HS-5 (cell line): ENCODE measurements around the gene CFAP410.

ENCODE experiments used
- DNase-seq: peaks from one replicate; pipeline ENCODE4 v3.0.0-alpha.2; 2012; ENCODE audit warnings: low read depth

The CFAP410 gene

DNA sequence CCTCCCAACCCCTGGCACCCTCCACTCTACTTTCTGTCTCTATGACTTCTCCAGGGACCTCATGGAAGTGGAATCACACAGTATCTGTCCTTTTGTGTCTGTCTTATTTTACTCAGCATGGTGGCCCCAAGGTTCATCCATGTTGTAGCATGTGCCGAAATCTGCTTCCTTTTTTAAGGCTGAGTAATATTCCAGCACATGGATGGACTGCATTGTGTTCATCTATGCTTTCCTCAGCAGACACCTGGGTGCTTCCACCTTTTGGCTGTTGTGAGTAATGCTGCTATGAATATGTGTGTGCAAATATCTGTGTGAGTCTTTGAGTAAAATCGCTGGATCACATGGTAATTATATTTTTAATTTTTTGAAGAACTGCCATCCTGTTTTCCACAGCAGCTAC is 40.9 kb downstream of the CFAP410 start:
- no peak for DNase-seq

DNA sequence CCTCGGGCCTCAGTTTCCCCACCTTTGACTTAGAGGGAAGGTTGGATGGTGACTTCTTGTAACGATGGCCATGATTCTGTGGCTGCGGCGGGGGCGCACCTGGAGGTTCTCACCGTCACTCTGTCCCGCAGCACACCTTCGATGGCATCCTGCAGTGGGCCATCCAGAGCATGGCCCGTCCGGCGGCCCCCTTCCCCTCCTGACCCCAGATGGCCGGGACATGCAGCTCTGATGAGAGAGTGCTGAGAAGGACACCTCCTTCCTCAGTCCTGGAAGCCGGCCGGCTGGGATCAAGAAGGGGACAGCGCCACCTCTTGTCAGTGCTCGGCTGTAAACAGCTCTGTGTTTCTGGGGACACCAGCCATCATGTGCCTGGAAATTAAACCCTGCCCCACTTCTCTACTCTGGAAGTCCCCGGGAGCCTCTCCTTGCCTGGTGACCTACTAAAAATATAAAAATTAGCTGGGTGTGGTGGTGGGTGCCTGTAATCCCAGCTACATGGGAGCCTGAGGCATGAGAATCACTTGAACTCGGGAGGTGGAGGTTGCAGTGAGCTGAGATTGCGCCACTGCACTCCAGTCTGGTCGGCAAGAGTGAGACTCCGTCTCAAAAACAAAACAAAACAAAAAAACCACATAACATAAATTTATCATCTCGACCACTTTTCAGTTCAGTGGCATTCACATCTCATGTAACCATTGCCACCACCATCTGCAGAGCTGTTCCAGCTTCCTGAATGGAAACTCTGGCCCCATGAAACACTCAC is 41.5 kb downstream of the CFAP410 start:
- peak; percentile 25 for DNase-seq

DNA sequence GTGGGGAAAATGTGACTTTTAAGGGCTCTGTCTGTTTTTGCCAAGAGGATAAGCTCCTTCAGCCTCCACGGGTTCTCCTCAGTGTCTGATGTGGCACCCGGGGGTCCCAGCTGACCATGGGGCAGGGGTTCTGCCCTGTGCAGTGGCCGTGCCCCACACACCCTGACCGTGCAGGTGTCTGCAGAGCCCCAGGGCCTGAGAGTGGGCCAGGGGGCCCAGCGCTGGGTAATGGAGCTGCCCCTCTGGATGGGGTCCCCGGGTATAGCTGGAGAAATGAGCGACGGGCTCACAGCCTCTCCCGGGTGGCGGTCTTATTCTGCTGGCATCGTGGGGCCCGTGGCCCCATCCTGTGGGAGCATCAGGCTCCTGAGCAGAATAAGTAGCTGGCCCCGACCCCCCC is 42.3 kb downstream of the CFAP410 start:
- DNase-seq = no peak

GRCh38 chr21:44296103-44296519 is 43.1 kb downstream of the CFAP410 start:
- DNase-seq = no peak

DNA sequence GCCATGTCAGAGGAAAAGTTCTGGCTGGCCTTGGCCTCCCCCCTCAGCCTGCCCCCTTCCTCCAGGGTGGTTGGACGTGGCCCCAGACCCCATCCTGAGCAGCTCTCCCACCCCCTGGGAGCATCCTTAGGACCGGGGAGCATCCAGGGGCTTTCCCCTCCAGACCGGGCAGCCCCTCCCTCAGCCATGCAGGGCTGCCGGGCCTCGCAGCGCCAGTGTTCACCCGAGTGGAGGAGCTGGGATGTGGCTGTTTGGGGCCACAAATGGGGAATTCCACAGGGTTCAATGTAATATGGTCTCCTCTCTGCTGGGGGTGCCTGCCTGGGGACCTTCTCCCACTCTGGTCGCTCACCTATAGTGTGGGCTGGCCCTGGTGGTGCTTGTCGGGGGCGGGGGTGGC is 43.5 kb downstream of the CFAP410 start:
- DNase-seq = no peak

DNA sequence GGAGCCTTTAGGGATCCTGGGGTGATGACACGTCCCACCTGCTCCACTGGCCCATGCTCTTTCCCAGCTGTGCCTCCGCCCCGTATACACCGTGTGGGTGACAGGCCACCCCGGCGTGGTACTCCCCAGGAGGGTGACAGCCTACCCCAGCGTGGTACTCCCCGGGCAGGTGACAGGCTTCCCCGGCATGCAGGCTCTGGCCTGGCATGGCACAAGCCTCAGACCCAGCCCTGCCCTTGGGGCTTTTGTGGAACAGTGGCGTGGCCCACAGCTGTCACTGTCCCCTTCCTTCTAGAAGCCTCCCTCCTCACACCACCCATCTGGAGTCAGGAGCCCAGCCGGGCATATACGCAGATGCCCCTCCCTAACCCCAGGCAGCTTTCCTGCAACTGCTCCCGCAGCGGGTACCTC is 44.0 kb downstream of the CFAP410 start:
- no peak for DNase-seq

GRCh38 chr21:44294391-44295162 is 44.6 kb downstream of the CFAP410 start:
- DNase-seq = no peak

- DNase-seq = no peak
These were observed 45.5 kb downstream of the CFAP410 start for GRCh38 chr21:44293551-44294231.

- DNase-seq = no peak
These were observed 46.4 kb downstream of the CFAP410 start for GRCh38 chr21:44292812-44293195.

- no peak for DNase-seq
These were observed 47.0 kb downstream of the CFAP410 start for GRCh38 chr21:44291936-44292811.

DNA sequence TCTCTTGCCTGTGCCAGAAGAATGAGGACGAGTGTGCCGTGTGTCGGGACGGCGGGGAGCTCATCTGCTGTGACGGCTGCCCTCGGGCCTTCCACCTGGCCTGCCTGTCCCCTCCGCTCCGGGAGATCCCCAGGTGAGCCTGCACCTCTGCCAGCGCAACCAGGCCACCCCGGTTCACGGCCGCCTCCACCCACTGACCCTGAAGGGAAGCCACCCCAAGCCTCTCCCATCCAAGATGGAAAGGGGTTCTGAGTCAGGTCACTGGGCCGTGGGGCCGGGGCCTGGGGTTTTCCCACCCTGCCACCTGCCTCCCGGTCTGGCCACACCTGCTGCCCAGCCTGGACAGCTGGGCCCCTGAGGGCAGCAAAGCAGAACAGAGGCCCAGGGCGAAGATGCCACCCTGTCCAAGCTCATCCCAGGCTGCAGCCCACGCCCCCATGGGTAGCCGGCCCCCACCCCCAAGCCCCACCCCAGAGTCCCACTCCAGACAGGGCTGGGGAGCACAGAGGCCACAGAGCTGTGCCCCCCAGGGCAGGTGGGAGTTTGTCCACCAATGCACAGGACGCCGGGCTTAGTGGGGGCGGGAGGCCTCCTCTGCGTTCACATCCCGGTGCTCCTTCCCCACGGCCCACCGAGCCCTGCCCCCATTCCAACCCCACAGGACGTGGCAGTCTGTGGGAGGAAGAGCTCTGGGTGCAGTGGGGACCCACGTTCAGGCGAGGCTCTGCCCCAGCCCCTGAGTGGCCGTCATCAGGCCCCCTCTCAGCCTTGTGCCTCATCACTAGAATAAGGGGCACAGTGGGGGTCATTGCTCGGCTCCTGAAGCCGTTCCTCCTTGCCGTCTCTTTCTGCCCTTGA is 47.9 kb downstream of the CFAP410 start:
- DNase-seq = no peak

DNA sequence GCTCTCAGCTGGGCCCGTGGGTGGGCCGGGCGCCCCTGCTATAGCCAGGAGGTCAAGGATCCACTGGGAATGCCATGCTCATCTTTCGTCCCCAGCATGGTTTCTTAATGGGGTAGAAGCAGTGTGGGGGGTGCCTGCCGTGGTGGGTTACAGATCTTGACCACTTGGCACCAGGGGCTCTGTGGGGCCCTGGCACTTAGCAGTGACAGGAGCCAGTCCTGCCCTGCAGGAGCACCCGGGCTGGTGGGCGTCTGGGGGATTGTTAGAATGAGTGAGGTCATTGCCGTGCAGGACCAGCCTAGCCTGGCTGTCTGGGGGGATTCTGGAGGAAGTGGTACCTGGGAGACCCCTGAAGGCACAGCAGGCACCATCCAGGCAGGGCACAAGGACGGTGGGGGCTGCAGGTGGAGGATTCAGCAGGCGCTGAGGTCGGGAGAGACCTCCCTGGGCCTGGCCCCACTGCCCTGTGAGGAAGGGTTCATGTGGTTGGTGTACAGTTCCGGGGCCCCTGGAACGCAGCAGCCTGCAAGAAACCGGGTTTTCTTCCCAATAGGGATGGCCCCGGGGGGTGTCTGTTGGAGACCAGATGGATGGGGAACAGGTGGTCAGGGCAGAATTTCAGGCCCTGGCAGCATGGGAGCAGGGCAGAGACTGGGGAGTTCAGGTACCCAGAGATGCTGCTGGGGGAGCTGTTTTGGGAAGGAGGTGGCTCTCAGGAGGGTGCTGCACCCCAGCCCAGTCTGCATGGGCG is 48.7 kb downstream of the CFAP410 start:
- DNase-seq = no peak

DNA sequence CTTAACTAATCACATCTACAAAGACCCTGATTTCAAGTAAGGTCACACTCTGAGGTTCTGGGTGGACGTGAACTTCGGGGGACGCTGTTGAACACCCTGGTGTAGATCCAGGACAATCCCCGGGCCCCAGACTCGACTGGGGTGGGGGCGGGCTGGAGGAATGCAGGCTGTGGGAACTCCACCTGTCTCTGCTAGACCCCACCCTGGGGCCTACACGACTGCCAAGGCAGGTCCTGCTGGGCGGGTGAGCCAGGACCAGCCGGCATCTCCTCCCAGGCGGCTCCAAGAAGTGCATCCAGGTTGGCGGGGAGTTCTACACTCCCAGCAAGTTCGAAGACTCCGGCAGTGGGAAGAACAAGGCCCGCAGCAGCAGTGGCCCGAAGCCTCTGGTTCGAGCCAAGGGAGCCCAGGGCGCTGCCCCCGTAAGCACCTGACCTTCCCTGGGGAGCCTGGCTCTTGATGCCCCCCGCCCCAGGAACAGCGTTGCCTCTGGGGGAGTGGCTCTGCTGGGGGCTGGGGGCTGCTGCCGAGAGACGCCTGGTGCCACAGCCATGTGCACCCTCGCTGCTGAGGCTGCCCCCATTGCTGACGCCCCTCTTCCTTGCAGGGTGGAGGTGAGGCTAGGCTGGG is 49.7 kb downstream of the CFAP410 start:
- no peak for DNase-seq

DNA sequence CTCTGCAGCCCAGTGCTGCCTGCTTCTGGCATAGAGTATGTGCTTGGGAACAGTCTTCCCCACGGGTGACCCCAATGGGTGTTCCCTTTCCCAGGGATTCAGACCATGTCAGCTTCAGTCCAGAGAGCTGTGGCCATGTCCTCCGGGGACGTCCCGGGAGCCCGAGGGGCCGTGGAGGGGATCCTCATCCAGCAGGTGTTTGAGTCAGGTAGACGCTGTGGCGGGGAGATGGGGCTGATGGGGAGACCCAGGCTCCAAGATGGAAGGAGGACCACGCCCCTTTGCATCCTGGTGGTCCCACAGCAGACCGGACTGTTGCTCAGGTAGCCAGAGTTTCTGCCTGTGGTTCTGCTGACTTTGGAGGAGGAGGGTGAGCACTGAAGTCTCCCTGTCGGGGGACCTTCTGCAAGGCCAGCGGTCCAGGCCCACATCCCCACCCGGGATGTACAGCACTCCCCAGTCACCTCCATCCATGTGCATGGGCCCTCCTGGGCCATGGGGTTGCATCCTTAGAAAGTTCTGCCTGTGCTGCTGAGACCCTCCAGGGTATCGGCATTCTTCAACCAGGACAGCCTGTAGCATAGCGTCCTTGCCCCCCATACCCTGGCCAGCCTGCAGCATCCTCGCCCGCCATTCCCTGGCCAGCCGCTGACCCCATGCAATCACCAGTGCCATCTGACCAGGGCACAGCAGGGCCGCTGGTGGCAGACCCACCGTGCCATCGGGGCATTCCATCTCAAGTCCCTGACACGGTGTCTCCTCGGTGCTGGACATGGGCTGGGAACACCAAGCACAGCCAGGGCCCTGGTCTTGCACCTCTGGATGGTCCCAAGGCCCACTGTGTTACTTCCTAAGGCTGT is 50.7 kb downstream of the CFAP410 start:
- DNase-seq = no peak

DNA sequence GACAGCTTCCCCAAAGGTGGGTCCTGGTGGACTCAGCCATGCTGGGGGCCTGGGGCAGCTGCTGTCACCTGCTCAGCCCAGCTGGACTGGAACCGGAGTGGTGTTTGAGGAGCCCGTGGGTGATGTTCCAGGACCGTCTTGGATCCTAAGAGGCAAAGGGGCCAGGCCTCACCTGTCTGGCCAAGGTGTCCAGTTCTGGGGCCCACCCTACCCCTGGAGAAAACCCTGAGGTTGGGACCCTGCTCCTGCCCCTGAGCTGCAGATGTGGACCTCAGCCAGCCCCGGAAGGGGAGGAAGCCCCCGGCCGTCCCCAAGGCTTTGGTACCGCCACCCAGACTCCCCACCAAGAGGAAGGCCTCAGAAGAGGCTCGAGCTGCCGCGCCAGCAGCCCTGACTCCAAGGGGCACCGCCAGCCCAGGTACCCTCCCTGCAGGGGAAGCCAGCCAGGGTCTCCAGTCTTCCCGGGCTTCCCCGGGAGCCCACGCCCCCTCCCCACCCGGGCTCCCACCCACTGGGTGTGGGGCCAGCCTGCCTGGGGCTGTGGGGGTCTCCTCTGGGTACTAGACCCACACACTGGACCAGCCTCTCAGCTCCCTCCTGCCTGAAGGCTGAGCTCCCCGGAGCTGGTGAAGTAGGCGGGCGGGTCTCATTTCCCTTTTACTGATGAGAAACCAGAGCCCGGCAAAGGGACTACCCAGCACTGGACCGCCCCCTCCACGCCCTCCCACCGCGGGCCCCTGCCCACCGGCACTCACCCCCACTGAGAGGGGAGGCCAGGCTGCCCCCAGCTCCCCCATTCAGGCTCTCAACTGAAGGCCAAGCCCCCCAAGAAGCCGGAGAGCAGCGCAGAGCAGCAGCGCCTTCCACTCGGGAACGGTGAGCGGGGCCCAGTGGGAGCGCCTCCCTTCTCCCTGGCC is 52.2 kb downstream of the CFAP410 start:
- DNase-seq = no peak

GRCh38 chr21:44286086-44286715 is 53.0 kb downstream of the CFAP410 start:
- no peak for DNase-seq
